Esophagus squamous epithelium (tissue), 4 donors: ENCODE measurements around the gene NEIL1.

Experiments
- CTCF ChIP-seq, 6 experiments: fragments of 450-650 bp in 4 of 6; fragments of 200-600 bp in 2 of 6; sonication (generic) in 2 of 6; IDR thresholded peaks; one replicate each; pipeline ENCODE4 v1.5.1; 2016 to 2019; ENCODE audit warnings: antibody characterized with exemption in 6 of 6, mild to moderate bottlenecking in 4 of 6, moderate library complexity in 4 of 6
- POLR2A ChIP-seq, 4 donors: fragments of 450-650 bp; IDR thresholded peaks; one replicate each; pipeline ENCODE4 v1.6.1; 2017; ENCODE audit warnings: antibody characterized with exemption in 4 of 4, mild to moderate bottlenecking in 4 of 4, moderate library complexity in 3 of 4

DNA sequence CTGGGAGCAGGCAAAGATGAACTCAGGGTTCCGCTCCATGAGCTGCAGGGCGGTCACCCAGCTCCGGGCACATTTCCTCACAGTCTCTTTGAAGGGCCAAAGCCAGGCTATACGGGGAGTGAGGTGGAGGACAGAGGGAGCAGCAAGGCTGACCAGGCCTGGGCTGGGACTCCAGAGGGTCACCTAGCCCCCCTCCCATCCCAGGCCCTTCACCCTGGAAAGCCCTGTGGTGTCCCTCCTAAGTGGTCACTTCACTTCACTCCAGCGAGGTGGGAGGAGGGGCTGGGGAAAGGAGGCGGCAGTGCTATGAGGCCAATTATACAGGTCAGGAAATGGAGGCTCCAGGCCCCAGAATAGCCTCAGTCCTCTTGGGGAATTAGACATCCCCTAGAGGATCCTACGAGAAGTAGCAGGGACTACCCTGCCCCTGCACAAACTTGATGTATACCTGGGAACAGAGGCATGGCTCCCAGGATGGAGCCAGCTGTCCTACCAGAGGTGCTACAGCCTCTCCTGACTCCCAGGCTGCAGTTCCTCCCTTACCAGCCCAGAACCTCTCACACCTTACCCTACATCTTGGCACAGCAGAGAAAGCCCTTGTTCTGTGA is 15.9 kb downstream of the NEIL1 start:
- no peak for TF ChIP-seq CTCF (IDR thresholded peaks at IDR 0.05)
- TF ChIP-seq POLR2A (IDR thresholded peaks at IDR 0.05): no peak
